Liver (tissue), 3 donors: ENCODE results near the gene CA5A.

Source experiments
- CTCF ChIP-seq: fragments of 150-350 bp; IDR thresholded peaks from 2 replicates; pipeline ENCODE4 v1.5.1; 2017; ENCODE audit warnings: improper control_type of control experiment, low read depth, low read length; ENCODE audit not compliant: missing input control
- RAD21 ChIP-seq, 2 donors: IDR thresholded peaks; 2 replicates each; pipeline ENCODE4 v1.6.1; 2016; ENCODE audit warnings: antibody characterized with exemption in 2 of 2, mild to moderate bottlenecking in 2 of 2
- TAF1 ChIP-seq: conservative IDR thresholded peaks from 2 replicates; pipeline ENCODE4 v1.6.1; 2016; ENCODE audit warnings: antibody characterized with exemption, mild to moderate bottlenecking
- donor health status: healthy.
- donor health status: healthy.

GRCh38 chr16:87955302-87956097 is 19.2 kb upstream of the CA5A start:
- TF ChIP-seq CTCF (no peak), TAF1 (no peak), RAD21 (IDR thresholded peaks at IDR 0.05) (no peak)
